HG03097 (cell line): ENCODE data around the gene SLC38A8.

Source experiments
- ATAC-seq: cut with Tn5 transposase; IDR thresholded peaks from one replicate; pipeline ENCODE4 v1.9.1; 2021; ENCODE audit not compliant: unreplicated experiment, low FRiP score

Gene SLC38A8

GRCh38 chr16:84069540-84069939, 26.9 kb upstream of the SLC38A8 start:
- no peak for ATAC-seq

GRCh38 chr16:84068783-84069462, 26.3 kb upstream of the SLC38A8 start:
- no peak for ATAC-seq

GRCh38 chr16:84068041-84068440, 25.4 kb upstream of the SLC38A8 start:
- ATAC-seq = no peak

GRCh38 chr16:84067640-84068039, 25.0 kb upstream of the SLC38A8 start:
- no peak for ATAC-seq

DNA sequence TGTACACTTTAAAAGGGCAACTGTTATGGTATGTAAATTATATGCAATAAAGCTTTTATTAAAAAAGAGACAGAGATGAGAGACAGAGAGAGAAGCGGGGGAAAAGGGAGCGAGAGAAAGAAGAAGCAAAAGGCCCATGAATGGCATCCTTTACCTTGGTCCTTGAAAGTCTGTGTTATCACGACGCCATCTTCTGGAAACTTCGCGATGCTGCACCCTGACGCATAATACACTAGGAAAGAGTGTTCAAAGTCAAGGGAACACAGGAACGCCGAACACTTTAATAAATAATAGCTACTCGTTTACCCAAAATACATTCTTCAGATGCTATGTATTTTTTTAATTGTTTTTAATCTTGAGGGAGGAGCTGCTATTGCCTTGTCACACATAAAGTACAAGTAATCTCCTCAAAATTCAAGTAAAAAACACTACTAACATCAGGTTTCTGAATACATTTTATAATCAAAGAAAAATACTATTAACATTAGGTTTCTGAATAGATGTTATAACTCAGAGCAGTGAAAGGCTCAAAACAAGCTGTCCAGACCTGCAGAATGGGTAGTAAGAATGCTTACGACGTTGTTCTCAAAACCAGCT, 23.0 kb upstream of the SLC38A8 start:
- no peak for ATAC-seq

GRCh38 chr16:84063980-84064379, 21.4 kb upstream of the SLC38A8 start:
- no peak for ATAC-seq

GRCh38 chr16:84062734-84063640, 20.4 kb upstream of the SLC38A8 start:
- no peak for ATAC-seq

- ATAC-seq = no peak
These were observed 18.7 kb upstream of the SLC38A8 start for GRCh38 chr16:84061236-84061819.

GRCh38 chr16:84059946-84060901, 17.6 kb upstream of the SLC38A8 start:
- no peak for ATAC-seq

- ATAC-seq = no peak
These were observed 16.5 kb upstream of the SLC38A8 start for GRCh38 chr16:84059111-84059510.

GRCh38 chr16:84058664-84059063, 16.1 kb upstream of the SLC38A8 start:
- ATAC-seq = no peak

DNA sequence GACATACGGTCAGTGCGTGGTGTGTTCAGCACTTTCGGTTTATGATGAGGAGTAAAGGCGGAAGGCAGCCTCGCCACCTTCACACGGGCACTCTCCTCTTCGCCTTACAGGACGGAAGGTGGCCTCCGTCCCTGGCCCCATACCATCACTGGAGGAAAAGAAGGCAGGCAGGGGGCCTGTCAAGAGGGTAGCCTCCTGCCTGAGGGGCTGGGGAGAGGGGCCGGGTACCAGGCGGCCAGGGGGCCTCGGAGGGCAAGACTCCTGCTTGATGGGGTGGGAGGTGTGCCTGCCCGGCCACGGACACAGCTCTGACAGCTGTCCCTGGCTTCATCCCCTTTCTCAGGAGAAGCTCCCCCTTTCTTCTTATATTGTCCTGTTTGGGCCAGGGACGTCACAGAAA, 15.6 kb upstream of the SLC38A8 start:
- ATAC-seq = no peak

DNA sequence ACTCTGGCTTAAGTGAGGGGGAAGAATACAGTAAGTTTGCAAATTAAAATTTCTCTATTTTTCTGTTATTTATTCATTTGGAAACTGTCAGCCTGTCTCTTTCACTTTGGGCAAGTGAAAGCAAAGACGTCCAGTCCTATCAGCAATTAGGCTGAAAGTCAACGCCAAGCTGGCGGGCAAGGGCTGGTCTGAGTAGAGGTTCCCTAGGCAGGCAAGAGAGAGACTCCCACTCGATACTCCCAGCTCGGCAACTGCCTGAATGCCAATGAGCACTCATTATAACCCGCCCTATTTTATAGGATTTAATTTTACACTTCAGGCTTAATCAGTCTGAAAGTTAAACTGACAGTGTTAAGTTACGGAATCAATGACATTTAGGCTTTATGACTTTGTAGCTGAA, 14.3 kb upstream of the SLC38A8 start:
- no peak for ATAC-seq

DNA sequence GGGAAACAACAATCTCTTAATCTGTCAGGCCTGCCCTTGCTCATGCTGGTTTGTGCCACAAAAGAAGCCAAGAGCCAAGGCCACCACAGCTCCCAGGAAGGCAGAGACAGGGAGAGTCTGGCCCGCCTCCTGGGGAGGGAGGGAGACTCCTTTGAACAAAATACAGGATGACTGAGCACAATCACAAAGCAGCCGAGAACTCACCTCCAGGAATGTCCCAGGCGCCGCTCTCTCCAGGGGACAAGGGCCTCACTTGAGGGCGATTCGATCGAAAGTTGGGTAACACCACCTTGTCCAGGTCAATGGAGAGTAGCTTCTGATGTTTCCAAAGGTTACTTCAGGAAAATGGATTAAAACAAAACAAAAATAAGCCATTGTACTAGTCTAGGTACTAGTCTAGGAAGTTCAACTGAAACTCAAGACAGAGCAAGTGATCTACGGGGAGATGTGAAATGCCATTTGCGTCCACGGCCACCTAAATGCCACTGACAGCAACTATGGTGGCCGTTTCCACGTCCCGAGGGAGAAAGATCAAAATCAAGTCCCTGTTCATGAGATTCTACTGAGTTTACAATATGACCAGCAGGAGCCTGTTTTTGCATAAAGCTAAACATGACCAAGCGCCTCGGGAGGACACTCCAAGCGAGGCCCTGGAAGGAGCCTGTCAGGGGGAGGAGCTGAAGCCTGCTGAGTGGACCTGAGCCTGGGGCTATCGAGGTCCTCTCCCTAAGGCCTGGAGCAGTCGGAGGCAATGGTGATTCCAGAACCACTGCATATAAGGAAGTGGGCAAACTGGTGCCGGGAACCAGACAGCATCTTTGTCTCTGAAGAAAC, 13.4 kb upstream of the SLC38A8 start:
- ATAC-seq = no peak

DNA sequence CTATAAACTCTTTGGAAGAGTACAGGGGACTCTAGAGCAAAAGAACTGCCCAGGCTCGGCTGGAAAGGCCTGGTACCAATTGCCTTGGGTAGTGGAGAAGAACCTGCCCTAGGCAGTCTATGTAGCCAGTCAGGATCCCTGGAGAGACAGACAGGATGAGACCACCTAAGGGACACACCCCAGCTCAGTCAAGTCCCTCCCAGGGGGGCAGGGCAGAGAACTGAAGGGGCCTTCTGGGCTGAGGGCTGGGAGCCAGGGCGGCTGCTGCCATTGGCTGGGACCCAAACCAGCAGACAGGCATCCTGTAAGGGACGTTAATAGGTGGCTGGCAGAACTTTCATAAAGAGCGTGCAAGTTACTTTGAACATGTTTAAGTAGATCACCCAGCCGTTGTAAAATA, 12.8 kb upstream of the SLC38A8 start:
- no peak for ATAC-seq

GRCh38 chr16:84054916-84055315, 12.3 kb upstream of the SLC38A8 start:
- ATAC-seq = no peak

- ATAC-seq = no peak
These were observed 11.7 kb upstream of the SLC38A8 start for GRCh38 chr16:84054271-84054670.

GRCh38 chr16:84053237-84053636, 10.6 kb upstream of the SLC38A8 start:
- ATAC-seq = no peak

DNA sequence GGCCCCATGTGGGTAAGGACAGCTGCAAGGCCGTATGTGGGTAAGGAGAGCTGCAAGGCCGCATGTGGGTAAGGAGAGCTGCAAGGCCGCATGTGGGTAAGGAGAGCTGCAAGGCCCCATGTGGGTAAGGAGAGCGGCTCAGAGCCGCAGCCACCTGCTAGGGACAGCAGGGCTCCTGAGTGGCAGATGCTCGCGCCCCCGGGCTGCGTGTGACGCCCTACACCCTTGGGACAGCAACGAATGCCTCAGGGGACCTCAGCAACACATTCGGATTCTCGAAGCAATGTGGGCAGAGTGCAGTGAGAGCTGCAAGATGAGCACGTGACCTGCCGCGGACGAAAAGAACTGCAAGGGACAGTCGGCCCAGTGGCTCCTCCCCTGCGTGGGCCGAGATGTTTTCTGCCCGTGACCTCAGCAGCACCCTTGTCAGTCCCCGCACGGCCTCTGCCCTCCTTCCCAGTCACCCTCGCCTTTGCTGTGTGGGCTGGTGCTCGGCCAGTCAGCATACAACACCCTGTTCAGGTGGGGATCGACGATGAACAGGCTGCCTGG, 9.6 kb upstream of the SLC38A8 start:
- ATAC-seq = no peak
